HG03025 (cell line): ENCODE measurements around the gene ALPP.
"Not testable (repeated sequence)": the region's sequence is repeated elsewhere in the genome, so short reads cannot be mapped to it uniquely, and the experiment has no call there.

Source experiments
- ATAC-seq: cut with Tn5 transposase; IDR thresholded peaks from one replicate; pipeline ENCODE4 v1.9.1; 2021; ENCODE audit warnings: mild to moderate bottlenecking, moderate library complexity; ENCODE audit not compliant: unreplicated experiment, low FRiP score

Gene ALPP

DNA sequence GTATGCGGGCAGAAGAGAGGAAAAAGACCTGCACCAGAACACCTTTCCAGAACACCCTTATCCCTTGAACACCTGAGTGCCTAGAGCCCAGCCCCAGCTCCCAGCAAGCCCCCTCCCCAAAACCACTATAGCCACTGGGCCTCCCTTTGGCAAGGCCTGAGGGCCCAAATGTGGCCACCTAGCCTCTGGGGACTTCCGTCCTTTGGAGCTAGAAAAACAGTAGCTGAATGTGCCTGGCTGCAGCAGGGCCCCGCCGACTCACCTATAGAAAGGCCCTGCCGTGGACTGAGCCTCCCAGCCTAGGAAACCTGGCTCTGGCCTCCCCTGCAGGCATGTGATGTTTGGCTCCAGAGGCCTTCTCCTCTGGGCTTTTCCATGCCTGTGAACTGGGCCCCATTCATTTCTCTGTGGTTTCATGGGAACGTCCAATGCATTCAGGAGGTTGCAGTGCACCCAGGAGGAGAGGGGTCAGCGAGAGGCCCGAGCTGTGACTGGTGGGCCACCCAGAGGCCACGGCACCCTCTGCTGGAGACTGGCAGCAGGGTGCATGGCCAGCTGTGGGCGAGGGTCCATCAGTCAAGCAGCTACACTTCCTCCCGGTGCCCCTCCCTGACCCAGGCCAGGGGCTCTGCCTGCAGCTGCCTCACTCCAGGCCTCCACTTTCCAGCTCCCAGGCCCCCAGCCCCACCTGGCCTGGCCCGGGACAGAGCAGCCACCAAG is 15.3 kb upstream of the ALPP start:
- ATAC-seq, result not testable (repeated sequence)

DNA sequence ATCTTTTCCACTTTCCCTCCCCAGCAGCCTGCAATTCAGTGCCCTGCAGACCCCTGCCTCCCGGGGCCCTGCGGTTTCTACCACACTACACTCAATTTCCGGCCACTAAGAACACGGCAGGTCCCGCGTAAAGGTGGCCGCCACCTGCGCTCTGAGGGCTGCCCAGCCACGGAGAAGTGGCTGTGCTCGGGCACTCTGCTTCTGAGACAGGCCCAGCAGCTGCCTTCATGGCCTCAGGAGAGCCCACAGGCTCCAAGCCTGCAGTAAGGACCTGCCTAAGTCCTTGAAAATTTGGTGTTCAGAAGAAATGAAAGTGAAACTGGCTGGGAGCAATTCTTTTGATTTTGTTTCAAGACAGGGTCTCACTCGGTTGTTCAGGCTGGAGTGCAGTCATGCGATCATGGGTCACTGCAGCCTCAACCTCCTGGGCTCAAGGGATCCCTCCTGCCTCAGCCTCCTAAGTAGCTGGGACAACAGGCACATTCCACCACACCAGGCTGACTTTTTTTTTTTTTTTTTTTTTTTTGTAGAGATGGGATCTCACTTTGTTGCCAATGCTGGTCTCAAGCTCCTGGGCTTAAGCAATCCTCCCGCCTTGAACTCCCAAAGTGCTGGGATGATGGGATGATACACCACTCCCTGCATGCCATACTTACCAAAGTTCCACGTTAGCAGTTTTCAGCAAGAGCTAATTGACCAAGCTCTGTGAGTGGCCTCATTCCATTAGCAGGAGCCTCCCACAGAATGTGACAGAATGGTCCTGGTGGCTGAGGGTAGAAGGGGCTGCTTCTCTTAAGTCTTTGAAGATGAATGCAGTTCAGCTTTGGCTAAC is 14.6 kb upstream of the ALPP start:
- ATAC-seq, result no peak

DNA sequence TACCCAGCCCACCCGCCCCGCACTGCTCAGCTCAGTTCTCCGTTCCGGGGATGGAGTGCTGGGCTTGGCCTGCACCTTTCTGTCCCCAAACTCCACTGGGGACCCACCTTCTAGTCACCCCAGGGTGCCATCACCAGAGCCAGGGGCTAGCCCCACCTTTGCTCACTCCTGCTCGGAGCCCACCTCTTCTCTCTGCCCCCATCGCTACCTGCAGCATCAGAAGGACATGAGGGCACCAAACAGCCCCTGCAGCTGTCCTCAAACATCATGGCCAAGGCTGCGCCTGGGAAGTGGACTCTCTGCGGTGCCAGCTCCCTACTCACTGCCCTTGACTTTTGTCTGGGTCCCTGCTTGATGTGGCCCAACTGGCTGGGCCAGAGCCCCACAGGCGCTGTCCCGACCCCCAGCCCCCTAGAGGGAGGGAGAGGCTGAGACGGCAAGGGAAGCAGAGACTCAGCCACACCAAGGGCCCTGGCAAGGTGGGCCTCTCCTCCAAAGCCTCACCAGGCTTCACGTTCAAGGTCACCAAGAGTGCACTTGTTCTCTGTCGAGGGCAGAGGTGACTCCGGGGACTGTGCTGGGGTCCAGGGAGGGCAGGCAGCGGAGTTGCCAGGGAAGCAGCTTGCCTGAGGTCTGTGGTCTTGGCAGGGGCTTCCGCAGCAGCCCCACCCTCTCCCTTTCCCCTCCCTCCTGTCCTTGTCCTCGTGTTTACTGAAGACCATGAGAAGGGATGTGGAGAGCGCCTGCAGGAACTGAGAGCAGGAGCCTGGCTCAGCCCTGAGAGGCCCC is 13.6 kb upstream of the ALPP start:
- not testable (repeated sequence) for ATAC-seq

DNA sequence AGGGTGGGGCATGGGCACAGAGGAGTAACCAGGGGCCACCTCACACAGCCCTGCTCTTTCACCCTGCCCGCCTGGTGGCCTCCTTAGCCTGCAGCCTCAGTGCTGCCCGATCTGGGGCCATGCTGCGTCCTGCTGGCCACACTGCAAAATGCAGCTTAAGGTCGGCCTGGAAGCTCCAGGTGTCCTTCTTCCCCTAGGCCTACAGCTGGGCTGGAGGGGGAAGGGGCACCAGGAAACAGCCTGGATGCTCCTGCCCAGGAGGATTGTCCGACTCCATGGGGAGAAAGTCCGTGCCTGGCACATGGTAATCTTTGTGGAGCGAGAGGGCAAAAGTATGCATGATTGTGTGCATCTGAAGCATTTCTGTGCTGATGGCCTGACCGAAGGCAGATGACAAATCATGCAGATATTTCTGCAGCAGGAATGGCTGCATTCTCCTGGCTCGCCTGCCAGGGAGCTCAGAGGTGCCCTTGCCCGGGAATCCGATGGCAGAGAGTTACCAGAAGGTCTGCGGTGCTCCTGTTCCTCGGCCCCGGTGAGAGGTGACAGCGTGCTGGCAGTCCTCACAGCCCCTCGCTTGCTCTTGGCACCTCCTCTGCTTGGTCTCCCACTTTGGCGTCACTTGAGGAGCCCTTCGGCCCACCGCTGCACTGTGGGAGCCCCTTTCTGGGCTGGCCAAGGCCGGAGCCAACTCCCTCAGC is 12.8 kb upstream of the ALPP start:
- ATAC-seq, result no peak

DNA sequence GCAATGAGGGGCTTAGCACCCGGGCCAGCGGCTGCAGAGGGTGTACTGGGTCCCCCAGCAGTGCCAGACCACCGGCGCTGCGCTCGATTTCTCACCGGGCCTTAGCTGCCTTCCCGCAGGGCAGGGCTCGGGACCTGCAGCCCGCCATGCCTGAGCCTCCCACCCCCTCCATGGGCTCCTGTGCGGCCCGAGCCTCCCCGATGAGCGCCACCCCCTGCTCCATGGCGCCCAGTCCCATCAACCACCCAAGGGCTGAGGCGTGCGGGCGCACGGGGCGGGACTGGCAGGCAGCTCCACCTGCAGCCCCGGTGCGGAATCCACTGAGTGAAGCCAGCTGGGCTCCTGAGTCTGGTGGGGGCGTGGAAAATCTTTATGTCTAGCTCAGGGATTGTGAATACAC is 12.1 kb upstream of the ALPP start:
- not testable (repeated sequence) for ATAC-seq

DNA sequence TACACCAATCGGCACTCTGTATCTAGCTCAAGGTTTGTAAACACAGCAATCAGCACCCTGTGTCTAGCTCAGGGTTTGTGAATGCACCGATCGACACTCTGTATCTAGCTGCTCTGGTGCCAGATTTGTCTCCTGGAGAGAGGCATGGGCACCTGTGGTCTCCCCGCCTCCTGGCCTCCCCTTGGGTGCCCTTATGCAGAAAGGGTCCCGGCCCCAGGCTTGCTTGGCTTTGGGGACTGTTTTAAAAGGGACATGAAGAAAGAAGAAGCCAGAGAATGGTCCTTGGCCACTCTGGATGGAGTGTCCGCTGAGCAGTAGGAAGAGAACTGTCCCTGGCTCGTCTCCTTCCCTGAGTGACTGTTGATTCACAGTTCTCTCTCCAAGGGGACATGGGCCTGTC is 11.5 kb upstream of the ALPP start:
- no peak for ATAC-seq

DNA sequence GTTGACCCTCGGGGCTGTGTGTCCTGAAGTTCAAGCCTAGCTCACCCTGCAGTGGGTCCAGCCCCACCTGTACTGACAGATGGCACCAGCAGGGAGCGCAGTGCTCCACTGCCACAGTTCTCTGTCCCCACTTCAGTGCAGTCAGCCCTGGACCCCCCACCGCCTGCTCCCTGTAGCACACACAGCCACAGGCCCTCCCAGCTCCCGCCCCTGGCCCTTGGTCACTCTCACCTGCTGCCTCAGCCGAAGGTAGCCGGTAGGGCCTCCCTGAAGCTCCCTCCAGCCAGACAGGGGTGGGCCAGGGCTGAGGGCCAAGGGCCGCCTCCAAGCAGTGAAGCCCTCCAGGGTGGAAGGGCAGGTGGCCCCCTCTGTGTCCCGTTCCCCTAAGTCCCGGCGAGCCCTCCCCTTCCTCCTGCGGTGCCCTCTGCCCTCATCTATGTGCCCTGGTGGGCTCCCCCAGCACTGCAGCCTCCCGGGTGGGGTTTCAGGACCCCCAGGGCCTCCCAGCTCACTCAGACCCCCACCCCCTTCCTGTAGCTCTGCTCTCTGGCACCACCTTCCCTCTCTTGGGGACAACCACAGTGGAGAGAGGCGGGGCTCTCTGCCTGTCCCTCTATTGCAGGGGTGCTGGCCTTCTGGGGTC is 10.8 kb upstream of the ALPP start:
- no peak for ATAC-seq

DNA sequence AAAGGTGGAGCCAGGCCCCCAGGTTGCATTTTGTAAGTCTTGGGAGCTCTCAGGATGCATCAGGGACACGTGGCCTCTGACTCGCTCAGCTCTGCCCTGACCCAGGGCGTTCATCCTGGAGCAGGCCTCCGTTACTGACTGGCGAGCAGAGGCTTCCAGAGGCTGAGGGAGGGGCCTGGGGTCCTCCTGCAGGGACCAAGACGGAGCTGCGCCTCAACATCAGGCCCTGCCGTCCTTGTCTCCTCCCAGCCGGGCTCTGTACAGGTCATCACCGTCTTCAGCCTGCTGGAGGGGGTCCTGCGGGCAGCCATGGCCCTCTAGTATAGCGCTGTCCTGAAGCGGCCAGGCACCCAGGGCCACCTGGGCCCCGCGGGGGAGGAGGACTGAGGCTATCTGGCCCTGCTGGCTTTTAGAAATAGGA is 10.2 kb upstream of the ALPP start:
- no peak for ATAC-seq

DNA sequence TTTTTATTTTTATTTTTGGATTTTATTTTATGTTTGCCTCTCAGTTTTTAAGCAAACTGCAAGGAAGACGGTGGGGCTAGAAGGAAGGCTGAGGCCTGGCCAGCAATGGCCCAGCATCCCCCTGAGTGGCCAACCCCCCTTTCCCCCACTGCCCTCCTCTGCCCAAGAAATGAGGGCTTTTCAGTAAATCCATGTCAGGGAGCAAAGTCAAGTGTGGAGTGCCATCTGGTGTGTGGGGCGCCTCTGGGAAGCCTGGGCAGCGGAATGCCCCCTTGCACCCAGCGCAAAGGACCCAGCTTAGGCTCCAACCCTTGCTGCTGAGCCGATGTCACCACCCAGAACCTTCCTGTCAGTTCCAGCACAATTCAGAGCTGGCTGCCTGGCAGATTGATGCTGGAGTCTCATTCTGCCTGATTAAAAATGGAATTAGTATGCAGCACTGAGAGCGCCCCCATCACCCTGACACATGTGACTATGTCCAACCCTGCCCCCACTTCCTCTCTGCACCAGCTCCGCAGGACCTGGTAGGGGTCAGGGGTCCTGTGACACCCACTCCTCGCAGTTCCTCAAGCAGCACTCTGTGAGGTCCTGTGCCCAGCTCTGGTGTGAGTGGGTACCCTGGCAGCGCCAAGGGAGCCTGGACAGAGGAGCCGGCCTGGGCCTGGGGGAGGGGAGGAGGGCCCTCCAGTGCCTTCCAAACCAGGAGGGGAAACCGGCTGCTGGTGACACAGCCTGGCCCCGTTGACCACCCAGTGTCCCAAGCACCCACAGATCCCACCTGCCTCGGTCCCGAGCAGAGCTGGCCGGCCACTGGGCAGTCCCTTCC is 9.2 kb upstream of the ALPP start:
- ATAC-seq, result no peak

DNA sequence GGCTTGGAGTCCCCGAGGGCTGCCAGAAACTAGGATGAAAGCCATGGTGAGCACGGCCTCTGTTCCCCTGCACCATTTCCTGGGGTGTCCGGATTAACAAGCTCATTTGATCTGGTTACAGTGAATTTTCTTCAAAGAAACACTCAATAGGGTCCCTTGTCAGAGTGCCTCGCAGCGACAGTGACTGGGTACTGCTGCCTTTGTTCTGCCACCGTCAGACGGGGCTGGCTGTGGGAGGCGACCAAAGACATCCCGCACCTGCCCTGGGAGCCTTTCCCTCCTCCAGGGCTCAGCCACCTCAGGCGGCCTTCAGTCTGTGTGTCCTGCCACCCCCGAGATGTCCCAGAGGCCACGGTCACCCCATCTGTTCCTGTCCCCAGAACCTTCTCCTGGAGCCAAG is 8.5 kb upstream of the ALPP start:
- ATAC-seq, result not testable (repeated sequence)

DNA sequence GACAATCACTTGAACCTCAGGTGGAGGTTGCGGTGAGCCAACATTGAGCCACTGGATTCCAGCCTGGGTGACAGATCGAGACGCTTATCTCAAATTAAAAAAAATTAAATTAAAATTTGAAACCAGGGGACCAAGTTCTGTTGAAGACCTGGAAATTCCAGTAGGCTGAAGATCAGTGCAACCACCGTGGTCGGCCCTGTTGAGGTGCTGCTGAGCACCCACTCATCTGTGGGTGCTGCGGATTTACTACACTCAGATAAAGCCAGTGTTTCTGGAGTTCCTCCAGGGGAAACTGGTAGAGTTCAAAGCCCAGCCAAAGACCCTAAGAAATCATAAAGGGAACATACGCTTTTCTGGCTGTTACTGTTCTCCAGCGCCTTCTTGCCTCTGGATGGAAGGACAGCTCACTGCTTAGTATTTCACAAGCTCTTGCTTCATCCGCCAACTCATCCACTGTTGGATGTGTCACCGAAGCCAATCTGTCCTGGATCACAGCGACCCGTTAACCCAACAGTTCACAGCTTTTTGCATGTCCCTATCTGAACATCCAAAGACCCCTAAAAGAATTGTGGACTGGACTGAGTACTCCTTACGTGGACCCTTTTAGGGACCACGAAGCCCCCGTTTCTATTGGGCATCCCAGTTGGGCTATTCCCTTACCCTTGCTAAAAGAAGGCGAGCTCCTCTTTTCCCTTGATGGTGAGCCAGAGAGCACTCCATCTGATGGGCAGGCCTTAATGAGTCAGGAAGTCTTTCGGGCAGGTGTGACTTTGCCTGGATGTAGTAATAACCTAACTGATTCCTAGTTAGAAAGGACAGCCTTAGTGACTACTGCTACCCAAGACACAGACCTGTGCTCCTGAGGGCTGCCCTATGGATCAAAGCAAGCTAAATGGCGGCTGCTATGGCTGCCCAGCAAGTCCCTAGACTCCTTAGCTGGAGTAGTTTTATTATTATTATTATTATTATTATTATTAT is 6.0 kb upstream of the ALPP start:
- no peak for ATAC-seq

DNA sequence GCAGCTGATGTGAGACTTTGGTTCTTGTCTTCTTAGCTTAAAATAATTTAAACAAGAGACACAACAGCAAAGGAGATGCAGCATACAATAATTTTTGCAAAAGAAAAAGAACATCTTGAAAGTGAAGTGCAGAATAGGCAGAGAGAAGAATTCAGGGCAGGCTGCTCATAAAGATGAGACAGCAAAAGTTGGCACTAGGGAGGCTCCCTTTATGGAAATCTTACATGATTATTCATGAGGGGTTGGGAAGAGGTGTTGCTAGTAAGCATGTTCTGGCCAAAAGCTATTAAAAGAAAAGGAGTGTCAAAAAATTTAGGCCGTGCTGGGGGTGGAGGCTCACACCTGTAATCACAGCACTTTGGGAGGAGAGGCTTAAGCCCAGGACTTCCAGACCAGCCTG is 4.2 kb upstream of the ALPP start:
- no peak for ATAC-seq

DNA sequence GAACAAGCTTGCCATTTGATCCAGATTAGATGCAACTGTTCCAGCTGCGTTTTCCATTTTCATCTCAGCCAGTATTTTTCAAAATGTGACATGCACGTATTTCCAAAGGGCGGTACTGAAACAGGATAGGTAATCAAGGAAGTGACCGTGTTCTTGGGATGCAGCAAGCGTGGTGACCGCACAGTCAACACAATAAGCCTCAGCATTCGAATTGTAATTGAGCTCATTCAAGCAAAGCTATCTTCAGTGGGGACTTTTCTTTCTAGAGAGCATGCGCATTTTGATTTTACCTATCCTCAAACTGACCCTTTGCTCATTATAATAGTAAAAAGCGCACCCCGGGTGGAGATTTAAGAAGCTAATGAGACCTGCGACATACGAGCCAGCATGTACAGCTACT is 3.4 kb upstream of the ALPP start:
- no peak for ATAC-seq

DNA sequence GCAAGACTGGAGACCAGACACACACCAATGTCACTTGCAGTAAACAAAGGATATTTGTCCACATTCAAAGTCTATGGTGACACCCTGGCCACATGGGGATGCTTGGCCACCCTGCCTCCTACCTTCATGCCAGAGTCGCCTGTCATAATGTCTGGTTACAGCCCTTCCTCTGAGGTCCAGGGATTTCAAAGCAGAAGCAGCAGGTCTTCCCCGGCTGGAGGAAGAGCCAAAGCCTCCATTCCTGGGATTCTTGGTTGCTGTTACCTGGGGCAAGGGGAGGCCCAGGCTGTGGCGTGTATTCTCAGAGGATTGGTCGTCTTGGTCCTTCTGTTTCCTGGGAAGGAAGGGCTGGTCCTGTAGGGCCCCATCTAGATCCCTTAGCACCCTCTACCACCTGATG is 2.3 kb upstream of the ALPP start:
- no peak for ATAC-seq

DNA sequence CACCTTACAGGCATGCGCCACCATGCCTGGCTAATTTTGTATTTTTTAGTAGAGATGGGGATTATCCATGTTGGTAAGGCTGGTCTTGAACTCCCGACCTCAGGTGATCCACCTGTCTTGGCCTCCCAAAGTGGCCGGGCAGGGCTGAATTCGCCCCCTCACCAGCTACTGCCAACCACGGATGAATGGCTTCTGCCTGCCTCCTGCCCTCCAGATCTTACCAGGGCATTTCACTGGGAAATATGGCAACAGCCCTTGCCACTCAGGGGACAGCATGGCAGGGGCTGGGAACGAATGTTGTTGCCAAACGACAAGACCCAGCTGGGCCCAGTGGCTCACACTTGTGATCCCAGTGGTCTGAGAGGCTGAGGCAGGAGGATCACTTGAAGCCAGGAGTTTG is 1.8 kb upstream of the ALPP start:
- ATAC-seq, result no peak

DNA sequence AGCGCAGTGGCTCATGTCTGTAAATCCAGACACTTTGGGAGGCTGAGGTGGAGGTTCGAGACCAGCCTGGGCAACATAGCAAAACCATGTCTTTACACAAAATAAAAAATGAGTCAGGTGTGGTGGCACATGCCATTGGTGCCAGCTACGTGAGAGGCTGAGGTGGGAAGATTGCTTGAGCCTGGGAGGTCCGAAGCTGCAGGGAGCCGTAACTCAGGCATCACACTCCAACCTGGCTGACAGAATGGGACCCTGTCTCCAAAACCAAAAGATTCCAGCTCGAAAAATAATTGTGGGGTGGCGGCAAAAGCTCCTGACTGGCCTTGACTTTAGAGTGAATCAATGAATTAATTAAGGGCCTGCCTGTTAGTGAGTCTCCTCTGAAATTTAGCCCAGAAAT is 1.2 kb upstream of the ALPP start:
- ATAC-seq, result no peak

DNA sequence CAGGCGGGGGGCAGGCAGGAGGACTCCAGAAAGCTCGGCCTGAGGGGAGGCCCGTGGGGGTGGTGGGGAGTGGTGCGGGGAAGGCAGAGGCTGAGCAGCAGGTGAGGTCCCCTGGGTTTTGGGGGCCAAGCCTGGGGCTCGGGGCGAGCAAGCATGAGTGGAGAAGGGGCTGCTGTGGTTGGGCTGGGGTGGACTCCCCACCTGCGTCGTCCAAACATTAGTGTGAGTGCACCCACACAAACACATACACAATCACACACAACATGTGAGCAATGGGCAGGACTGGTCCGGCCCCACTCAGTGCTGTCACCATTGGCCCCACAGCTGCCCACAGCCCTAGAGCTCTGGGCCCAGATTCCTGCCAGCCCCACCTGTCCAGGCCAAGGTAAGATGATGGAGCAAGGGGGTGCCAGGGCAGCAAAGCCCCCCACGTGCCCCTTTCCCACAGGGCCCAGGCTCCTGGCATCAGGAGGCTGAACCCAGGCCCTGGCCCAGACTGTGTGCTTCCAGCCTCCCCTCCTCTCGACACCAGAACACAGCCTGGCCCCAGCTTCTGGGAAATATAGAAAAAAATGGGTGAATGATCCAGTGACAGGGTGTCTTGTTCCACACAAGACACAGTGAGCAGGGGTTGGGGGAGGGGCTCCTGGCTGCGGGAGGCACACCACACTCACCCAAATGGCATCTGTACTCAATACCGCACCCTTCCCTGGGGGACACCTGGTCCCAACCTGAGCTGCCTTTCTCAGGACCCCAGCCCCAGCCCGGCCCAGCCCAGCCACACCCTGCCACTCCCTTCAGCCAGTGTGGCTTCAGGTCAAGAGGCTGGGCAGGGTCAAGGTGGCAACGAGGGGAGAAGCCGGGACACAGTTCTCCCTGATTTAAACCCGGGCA is 463 bp upstream of the ALPP start:
- ATAC-seq, result no peak
